ENCODE data around the gene PTPRM.

- TF ChIP-seq CTCF (IDR thresholded peaks at IDR 0.05; ENCODE audit: insufficient read depth, low read length, poor library complexity, severe bottlenecking) (no peak), EZH2phosphoT487 (conservative IDR thresholded peaks at IDR 0.05; ENCODE audit: low read length) (no peak)
Measured at GRCh38 chr18:7586379-7586778, 19.3 kb downstream of the PTPRM start.

All from SU-DHL-6 (cell line).